ENCODE data around the gene INSL3. TPM values are rescaled to one million over a fixed set of nuclear protein-coding genes. Genes with fewer than 3 reads are reported as not detected.

Gene INSL3
- total RNA-seq, 6 experiments from 2014 or later = not detected

DNA sequence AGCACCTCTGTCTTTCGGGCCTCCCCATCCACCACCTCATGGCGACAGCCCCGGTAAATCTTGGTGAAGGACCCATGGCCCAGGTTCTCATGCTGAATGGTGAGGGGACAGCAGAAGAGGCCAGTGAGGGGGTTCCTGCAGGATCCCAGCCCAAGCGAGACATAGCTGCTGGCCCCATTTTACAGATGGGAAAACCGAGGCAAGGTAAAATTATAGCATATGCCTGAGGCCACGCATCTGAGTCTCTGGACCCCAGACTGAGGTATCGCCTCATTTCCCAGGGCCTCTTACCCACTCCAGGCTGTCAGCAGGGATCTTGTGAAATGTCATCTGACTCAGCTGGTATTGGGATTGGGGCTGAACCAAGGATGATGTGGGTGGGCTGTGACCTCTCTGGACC lies 16.7 kb upstream of the INSL3 start:
- Histone ChIP-seq H3K4me1 (no peaks in the 10 kb centered on the region), H3K27ac (no peak overlapping the region), H3K36me3 (no peaks in the 10 kb centered on the region), H3K27me3 (no peaks in the 10 kb centered on the region), H3K4me3 (no peak overlapping the region), H3K9me3 (no peaks in the 10 kb centered on the region)
- intact Hi-C loops (cut with DNase I) = no loop called here
- DNase-seq (no peak), ATAC-seq (no peak)
- 86% methylated on average over 1 of the region's 7 CpGs for WGBS (ENCODE audit: insufficient coverage, low coverage, low lambda C conversion rate, missing lambda C conversion rate)
- TF ChIP-seq CTCF (IDR thresholded peaks at IDR 0.05) = no peak
- TF ChIP-seq POLR2A (IDR thresholded peaks at IDR 0.05) = no peak

DNA sequence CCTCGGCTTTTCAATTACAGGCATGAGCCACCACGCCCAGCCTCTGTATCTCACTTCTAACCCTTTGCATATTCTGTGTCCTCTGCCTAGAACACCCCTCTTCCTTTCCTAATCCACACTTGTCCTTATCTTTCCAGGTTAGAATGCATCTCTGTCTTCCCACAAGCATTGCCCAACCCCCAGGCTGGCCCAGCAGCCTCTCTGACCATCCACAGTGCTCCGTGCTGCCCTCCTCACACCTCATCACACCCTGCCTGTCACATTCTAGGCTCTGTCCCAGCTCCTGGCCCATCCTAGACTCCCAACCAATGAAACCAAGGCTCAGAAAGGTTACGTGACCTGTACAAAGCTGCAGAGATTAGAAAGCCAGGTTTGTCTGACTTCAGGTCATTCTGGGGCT lies 15.2 kb upstream of the INSL3 start:
- H3K27ac ChIP-seq = no peak overlapping the region
- H3K27me3 ChIP-seq = no peaks in the 10 kb centered on the region
- no peaks in the 10 kb centered on the region for H3K9me3 ChIP-seq
- no peak for DNase-seq
- intact Hi-C loops (cut with DNase I) = no loop called here
- no peak overlapping the region for H3K4me3 ChIP-seq
- 37% methylated on average over 4 of the region's 4 CpGs for WGBS (ENCODE audit: insufficient coverage, low coverage, low lambda C conversion rate, missing lambda C conversion rate)
- no peaks in the 10 kb centered on the region for H3K36me3 ChIP-seq
- no peak for ATAC-seq
- TF ChIP-seq POLR2A (IDR thresholded peaks at IDR 0.05) (no peak), CTCF (IDR thresholded peaks at IDR 0.05) (no peak)
- no peaks in the 10 kb centered on the region for H3K4me1 ChIP-seq

DNA sequence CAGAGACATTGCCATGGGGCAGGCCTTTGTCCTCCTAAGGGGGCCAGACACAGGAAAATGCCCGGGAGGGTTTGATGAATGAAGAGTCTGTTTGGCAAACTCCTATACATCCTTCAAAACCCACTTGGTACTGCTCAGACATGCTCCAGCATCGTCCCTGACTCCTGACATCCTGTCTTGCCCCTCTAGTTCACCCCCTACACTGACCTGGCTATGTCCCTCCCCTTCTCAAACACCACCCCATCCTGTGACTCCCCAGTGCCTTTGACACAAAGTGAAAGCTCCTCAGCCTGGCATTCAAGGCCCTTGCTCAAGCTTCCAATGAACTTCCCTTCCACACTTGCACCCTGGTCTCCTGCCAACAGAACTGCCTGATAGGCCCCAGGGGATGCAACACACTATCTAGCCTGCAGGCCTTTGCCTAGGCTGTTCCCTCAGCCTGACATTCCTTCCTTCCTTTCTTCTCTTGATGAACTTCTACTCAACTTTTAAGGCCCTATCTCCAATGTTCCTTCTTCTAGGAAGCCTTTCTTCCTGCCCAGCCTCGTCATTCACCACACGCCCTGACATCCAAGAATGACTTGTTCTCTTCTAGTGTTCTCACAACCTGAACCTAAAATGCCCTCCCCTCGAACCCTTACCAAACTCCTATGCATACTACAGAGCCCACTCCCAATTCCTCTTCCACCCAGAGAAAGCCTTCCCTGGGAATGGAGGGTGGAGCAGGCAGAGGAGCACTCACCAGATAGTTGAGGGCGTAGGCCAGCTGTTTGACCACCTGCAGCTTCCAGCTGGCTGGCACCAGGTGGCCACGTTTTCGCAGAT lies 14.1 kb upstream of the INSL3 start:
- TF ChIP-seq POLR2A (IDR thresholded peaks at IDR 0.05) (no peak), CTCF (IDR thresholded peaks at IDR 0.05) (no peak)
- Histone ChIP-seq H3K4me3 (no peak overlapping the region), H3K4me1 (no peaks in the 10 kb centered on the region), H3K27me3 (no peaks in the 10 kb centered on the region), H3K27ac (no peak overlapping the region), H3K36me3 (no peaks in the 10 kb centered on the region), H3K9me3 (no peaks in the 10 kb centered on the region)
- ATAC-seq = no peak
- 45% methylated on average over 6 of the region's 8 CpGs for WGBS (ENCODE audit: insufficient coverage, low coverage, low lambda C conversion rate, missing lambda C conversion rate)
- DNase-seq = no peak
- intact Hi-C loops (cut with DNase I) = no loop called here

DNA sequence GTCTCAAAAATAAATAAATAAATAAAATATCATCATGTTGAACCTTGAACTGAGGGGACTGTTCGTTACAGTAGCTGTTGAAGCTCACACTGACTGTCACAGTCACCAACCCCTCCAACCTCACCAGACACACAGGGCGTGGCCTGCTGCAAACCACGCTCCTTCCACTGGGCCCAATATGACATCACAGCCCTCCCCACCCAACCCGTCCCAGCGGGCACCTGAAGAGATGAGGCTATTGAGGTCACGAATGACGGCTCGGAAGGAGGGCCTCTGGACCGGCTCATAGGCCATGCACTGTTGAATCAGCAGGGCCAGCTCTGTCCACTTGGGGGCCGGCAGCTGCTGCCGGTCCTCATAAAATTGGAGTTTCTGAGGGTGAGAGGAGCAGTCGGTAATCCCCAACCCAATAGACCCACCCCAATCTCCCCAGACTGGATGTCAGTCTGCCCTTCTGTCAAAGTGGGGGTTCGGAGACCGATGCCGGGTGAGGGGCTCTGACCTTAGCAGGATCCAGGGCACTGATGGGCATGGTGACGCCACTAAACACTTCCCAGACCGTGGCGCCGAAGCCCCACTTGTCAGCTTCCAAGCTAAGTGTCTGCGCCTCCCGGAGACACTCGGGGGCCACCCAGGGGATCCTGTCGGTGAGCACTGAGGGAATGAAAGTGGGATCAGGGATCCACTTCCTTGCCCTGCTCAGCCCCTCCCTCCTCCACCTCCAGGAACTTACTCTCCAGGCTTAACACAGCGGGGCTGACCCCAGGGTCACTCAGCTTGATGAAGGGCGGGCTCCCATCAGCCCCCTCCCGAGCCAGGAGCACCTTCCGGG lies 13.2 kb upstream of the INSL3 start:
- Histone ChIP-seq H3K4me3 (no peak overlapping the region), H3K9me3 (no peaks in the 10 kb centered on the region), H3K36me3 (no peaks in the 10 kb centered on the region), H3K27me3 (no peaks in the 10 kb centered on the region), H3K27ac (no peak overlapping the region), H3K4me1 (no peaks in the 10 kb centered on the region)
- TF ChIP-seq POLR2A (IDR thresholded peaks at IDR 0.05) (no peak), CTCF (IDR thresholded peaks at IDR 0.05) (no peak)
- intact Hi-C loops (cut with DNase I) = no loop called here
- no peak for ATAC-seq
- DNase-seq = no peak
- 32% methylated on average over 10 of the region's 27 CpGs for WGBS (ENCODE audit: insufficient coverage, low coverage, low lambda C conversion rate, missing lambda C conversion rate)
